ENCODE data around the gene PRDM2. TPM values are rescaled to one million over a fixed set of nuclear protein-coding genes. Genes with fewer than 3 reads are reported as not detected.
"Not testable (repeated sequence)": the region's sequence is repeated elsewhere in the genome, so short reads cannot be mapped to it uniquely, and the experiment has no call there.

Gene PRDM2
- polyA plus RNA-seq, 3 donors: 35.4 to 39.0 (median 35.6) TPM

DNA sequence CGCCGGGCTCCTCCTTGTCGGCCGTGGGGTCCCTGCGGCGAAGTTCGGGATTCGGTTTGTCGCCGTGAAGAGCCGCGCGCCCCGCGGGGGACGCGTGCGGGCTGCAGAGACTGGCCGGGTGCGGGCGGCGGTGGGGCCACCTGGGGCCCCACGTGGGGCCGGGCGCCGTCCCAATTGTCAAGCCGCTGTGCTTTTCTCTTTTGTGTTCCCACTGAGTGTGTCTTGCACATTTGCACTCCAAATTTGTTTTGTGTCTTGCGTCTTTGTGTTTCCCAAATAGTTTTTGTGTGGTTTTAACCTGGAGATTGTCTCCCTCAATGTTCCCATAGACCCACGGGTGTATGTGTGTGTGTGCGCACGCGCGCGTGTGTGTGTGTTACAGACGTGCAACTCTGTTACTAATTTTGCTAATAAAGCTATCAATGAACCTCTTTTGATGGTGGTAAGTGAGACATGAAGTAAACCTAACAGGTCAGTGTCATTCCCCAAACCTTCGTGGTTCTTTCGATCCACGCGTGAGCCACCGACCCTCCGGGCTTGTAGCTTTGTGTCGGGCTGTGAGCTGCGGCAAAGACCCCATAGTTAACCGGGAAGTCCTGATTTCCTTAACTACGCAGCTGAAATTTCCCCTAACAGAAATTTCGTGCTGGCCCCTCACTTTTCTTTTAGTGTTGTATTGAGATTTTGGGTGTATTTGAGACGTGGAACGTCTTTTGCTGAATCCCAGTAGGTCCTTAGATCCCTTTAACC is 708 bp downstream of the PRDM2 start:
- DNase-seq (ENCODE audit: low read depth in 3 of 3, low spot score in 2 of 3): no peak

DNA sequence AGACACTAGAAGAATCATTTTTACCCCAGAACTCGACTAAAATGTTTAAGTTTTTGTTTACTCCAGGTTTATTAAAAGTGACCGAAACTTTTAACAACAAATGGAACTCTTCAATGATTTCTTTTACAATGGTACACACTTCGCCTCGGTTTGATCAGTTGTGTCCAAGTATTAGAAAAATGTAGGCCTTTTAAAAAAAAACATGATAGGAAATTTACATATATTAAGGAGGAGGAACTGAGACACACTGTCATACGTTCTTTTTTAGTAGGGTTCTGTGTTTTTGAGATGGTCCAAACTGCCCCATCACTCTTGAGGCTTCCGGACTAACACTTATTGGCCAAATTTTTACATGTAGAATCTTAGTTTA is 1.3 kb downstream of the PRDM2 start:
- DNase-seq (ENCODE audit: low read depth in 3 of 3, low spot score in 2 of 3): no peak

DNA sequence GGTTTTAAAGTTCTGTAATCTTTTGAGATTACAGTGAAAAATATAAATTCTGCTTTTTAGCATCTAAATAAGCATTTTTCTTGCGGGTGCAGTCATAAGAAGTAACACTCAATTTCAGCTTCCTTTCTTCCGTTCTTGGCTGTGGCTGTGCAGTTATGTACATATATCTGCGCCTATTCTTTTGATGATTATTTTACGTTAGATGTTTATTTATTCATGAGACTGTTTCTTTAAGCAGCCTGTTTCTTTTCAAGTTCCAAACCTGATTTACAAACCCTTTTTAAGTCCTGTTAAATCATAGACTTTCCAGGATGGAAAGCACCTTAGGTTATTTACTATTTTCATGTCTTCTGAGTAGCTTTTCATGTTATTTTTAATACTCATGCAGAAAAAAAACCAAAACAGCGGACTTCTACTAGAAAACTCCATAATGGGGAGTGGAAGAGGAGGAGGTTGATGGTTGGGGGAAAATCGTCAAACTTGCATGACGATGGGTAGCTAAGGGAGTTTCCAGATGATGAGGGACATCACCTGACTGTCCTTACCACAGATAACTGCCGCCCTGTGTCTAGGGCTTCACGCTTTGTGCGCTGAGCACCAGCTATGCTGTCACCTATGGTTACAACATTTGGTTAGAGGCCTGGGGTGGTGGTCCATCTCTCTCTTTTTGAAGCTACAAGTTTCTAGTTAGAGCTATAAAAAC is 2.6 kb downstream of the PRDM2 start:
- DNase-seq (ENCODE audit: low read depth in 3 of 3, low spot score in 2 of 3): no peak

DNA sequence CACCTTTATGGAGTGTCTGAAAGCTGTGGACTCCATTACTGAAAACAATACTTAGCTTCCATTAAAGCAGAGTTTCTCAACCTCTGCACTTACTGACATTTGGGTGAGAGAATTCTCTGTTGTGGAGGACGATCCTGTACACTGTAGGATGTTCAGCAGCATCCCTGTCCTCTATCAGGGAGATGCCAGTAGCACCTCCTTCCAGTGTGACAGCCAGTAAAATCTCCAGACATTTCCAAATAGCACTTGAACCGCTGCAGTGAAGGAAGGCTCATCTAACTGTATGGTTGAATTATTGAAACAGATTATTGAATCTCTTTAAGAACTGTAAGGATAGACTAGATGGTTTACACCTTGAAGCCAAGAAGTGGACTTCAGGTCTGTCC is 3.1 kb downstream of the PRDM2 start:
- DNase-seq (ENCODE audit: low read depth in 3 of 3, low spot score in 2 of 3): no peak

DNA sequence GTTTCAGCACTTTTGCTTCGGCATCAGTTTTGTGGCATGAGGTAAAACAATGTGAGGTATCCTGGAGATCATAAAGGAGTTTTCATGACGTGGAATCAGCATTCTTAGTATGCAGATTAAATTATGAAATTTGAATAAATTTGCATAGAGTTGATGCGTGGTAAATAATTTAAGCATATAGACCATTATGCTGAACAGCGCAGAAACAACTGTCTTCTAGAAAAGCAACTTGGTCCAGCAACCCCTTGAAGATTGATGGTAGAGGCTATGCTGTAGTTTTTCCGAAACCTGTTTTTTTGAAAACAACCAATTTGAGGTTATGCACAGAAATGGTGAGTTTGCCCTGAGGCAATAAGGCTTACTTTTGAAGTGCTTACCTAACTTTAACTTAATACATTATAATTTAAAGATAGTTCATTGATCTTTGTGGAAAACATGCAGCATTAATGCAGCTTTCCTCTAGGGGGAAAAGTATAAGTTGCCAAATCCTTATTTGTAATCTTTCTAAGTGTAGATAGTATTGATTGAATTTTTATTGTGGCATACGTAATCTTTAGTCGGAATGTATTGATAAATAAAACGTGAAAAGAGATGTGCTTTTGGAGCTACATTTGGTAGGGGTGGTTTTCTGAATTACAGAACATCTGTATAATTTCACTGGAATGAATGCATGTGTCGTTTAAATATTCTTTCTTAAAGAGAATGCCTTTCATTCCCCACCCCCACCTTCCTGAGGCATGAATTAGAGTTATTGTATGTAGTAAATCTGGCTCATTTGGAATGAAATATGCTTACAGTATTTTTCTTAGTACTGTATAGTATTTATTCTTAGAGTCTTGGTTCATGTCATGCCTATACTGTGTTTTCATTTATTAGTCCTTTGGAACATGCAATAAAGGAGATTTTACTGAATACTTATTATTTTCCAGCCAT is 3.8 kb downstream of the PRDM2 start:
- DNase-seq (ENCODE audit: low read depth in 3 of 3, low spot score in 2 of 3): no peak

DNA sequence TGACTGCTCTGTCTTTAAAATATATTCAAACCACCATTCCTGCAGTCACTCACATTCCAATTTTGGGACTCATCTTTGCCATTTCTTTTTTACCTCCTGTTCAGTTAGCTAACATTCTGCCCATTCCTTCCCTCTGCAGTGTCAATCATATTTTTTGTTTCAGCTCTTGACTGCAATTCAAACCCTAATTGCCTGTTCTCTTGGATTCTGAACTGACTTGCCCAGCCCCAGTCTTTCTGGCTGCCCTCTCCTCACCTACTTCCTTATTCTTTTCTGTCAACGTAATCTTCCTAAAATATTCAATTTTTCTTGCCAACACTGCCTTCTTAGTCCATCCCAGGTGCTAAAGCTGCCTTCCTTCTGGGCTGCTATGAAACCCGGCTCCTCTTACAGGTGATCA is 6.1 kb downstream of the PRDM2 start:
- no peak for DNase-seq (ENCODE audit: low read depth in 3 of 3, low spot score in 2 of 3)

DNA sequence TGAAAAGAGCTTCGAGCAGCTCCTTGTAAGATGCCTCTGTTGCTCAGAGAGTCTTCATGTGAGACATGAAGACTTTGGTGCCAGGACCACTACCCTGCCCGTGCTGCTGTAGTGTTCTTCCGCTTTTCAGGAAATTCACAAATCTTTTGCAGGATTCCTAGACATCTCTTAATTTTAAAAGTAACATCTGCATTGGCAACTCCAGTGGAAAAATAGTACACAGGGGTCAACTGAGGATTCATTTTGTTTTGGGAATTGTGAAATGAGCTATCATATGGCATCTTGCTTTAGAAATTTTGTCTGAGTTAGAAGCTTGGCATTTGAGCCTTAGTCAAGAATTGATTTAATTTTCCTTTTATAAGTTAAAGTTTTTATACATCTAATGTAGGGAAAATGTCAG is 7.2 kb downstream of the PRDM2 start:
- DNase-seq (ENCODE audit: low read depth in 3 of 3, low spot score in 2 of 3): no peak

DNA sequence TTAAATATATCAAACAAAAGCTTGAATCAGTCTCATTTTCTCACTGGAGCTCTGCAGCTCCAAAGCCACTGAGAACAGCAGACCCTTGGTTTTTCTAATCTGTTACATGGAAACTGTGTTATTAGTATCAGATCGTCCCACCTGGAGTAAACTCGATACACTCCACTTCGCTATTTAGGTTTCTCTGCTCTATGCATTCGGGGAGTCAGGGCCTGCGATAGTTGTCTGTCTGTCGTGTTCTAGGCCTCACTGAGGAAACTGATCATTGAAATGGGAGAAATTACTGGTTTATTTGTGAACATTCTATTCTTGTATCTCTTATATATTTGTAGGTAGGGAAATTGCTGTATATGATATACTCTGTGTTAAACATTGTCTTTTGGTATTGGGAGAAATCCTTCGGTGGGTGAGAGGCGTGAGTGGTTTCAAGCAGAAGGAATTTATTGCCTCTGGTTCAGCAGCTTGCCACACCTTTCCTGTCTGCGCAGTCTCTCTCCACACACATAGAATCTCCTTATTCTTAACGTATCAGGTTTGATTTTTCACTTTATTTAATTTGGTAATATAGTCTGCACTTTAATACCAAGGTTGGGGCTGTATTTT is 8.5 kb downstream of the PRDM2 start:
- DNase-seq (ENCODE audit: low read depth in 3 of 3, low spot score in 2 of 3): no peak

DNA sequence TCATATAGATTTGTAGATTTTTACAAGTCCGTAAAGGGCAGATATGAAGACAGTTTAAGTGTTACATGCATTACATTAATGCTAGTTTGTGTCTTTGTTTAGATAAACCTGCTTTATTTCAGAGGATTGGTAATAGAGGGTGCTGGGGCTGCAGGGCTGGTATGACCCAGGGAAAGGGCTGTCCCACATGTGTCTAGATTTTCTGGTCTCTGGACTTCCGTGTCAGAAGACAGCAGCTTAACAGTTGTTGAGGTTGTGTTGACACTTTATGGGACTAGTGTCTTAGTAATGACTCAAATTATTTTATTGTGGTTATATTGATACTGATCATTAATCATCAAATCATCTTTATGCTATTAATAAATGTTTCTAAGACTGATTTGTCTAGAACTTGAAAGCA is 10.1 kb downstream of the PRDM2 start:
- no peak for DNase-seq (ENCODE audit: low read depth in 3 of 3, low spot score in 2 of 3)

DNA sequence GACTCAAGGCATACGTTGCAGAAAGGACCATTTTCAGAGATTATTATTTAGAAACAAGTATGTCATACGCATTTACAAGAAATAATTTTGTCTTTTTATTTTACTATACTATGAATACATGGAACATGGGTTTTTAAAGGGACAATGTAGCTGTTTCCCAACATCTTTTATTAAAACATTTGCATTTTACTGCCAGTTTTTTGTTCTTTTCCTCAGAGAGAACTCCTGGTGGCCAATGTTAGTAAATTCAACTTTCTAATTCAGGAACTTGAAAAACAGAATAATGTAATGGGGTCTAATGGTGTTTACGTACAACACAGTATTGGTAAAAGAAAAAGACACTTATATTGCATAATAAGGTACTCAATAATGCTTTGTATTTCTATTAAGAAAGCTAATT is 14.9 kb downstream of the PRDM2 start:
- no peak for DNase-seq (ENCODE audit: low read depth in 3 of 3, low spot score in 2 of 3)

DNA sequence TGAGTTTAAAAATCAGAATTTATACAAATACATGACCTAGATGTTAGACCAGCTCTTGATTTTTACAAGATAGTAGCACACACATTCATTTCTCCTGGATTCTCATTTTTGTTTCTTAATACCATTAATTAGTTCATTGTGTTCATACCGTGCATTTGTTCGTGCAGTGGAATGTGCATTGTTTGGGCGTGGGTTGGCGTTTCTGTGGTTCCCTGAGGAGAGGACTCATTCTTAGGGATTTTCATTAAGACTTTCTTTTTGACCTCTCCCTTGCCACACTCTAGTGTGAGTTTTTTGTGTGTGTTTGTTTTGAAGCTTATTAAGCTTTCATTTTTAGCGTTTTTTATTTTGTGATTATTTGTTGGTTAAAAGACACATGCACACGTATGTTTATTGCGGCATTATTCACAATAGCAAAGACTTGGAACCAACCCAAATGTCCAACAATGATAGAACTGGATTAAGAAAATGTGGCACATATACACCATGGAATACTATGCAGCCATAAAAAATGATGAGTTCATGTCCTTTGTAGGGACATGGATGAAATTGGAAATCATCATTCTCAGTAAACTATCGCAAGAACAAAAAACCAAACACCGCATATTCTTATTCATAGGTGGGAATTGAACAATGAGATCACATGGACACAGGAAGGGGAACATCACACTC is 15.8 kb downstream of the PRDM2 start:
- not testable (repeated sequence) for DNase-seq (ENCODE audit: low read depth in 3 of 3, low spot score in 2 of 3)

DNA sequence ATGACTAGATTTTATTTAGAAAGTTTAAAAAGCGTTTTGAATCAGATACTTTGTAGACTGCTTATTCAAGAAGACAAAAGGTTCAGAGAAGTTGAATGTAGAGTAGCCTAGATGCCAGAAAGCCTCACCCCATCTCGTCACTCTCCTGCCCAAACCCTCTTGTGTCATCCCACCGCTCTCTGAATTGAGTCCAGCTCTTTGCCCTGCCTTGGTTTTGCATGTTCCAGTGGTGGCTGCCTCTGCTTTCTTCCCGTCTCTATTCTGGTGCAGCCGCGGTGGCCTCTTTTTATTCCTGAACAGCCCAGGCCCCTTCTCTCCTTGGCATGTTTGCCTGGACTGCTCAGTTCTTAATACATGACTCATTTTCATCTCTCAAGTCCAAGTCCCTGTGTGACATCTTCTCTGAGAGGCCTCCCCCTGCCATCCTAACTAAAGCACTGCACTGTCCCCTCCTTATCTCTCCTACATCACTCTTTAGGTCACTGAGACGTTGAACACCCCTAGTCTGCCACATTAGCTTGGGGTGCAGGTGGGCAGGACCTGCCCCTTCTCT is 22.9 kb downstream of the PRDM2 start:
- no peak for DNase-seq (ENCODE audit: low read depth in 3 of 3, low spot score in 2 of 3)

DNA sequence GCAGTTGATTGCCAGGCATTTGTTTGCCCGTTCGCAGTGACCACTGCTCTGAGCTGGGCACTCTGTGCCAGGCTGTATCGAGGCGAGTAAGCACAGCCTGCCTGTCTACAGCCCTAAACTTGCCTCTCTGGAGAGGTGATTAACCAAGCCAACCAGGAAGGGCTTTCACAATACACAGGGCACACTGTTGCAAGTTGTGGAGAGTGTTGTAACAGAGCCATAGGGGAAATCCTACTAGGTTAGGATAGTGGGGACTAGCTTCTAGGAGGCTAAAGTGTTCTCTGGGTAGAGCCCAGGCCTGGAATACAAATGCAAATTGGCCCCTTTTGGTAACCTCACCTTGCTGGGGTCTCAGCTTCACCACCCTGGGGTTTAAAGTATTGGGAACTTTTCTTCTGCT is 23.8 kb downstream of the PRDM2 start:
- no peak for DNase-seq (ENCODE audit: low read depth in 3 of 3, low spot score in 2 of 3)

DNA sequence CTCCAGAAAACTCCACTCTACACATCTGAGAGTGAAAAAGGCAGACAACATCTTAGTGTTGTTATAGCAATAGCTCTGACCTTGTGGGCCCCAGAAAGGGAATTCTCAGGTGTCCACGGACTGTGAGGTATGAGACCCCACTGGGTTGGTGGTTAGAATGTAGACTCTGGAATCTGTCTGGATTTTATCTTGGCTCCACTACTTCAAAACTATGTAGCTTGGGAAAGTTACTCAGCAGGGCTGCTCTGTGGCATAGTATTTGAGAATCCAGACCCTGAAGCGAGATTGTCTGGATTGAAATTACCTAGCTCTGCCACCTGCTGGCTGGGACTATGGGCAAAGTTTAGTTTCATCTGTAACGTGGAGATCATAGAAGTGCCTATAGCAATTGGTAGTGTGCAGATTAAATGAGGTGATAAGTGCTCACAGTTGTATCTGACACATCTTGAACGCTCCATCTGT is 25.8 kb downstream of the PRDM2 start:
- no peak for DNase-seq (ENCODE audit: low read depth in 3 of 3, low spot score in 2 of 3)

DNA sequence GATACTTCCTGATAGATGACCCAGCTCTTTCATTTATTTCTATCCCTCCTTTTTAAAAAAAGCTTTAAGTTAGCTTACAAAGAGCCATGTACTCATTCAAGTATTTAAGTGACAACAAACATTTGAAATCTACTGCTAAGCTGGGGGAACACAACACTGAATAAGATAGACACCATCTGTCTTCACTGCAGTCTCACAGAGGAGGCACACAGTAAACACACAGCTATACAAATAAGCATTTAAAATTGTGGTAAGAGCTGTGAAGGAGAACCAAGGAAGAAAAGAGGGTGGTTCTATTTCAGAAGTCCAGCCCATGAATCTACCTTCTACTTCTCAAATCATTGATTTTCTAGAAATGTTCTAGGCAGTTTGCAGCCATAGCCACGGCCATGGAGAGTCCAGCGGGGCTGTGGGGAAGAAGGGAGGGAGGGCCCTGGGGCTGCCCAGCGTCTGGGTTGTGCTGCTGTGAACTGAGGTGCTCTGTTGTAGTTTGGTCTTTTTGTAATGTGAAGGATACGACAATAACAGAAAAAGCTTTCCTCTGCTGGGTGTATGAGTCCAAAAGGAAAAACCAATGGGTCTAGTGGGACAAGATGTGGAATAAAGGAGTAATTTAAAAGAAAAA is 28.2 kb downstream of the PRDM2 start:
- no peak for DNase-seq (ENCODE audit: low read depth in 3 of 3, low spot score in 2 of 3)

DNA sequence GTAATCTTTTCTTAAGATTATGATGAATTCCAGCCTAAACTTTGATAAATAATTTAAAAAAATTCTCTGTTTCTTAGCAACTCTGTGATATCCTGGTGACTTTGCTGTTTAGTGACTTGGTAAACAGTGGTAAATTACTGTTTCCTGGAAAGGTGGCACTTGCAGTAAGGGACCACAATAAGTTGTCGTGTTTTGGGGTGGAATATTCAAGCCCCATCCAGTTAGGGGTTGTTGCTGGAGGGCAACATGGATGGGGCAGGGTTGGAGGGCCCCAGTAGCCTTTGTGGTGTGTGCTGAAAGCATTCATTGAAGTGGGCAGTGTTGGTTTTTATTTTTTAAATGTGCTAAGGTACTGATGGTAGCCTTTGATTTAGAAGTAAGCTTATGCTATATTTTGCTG is 30.3 kb downstream of the PRDM2 start:
- no peak for DNase-seq (ENCODE audit: low read depth in 3 of 3, low spot score in 2 of 3)

DNA sequence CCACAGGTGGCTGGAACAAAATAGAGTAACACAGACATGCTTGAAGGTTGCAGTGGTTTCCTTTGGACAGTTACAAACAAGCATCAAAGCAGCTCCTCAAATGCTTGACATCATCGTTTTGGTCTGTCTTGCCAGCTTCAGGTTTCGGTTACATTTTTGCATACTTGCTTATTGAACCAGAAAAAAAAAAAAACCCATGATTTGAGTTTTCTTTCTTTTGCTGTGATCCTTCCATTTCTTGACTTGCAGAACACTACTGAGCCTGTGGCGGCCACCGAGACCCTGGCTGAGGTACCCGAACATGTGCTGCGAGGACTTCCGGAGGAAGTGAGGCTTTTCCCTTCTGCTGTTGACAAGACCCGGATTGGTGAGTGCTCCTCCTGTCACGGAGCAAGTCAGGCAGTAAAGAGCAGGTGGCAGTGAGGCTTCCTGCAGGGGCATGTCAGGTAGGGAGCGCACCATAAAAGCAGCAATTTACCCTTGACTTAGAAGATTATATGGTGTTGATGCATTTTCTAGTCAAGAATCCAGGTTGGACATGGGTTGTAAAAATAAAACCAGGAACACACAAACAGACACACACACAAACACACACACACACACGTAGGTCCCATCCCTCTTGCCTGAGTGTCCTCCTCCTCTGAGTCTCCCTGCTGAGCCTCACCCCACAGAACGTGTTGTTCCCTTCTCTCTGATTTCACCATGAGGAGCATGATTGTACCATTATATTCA is 30.9 kb downstream of the PRDM2 start:
- DNase-seq (ENCODE audit: low read depth in 3 of 3, low spot score in 2 of 3): no peak

DNA sequence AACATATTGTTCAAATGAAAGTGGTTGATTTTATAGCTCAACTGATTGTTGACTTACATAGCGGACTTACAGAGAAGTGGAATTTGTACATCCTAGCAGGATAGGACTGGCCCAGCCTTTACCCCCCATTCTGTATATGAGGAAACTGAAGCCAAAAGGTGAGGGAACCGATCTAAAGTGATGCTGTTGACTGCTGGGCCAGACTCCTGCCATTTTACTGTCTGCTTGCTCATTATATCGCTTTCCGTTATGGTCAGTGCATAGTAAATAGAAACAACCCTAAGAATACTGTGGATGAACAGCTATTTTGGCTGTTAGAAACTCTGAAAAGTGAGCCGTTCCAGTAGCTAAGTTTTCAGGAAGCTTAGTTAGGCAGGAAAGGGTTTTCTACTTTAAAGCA is 31.9 kb downstream of the PRDM2 start:
- no peak for DNase-seq (ENCODE audit: low read depth in 3 of 3, low spot score in 2 of 3)
